GM18868 (cell line): Measurements from ENCODE around the gene STPG3.
A peak's percentile ranks its signal among the peaks of the same experiment; 100 is the strongest.
"Not testable (repeated sequence)": the region's sequence is repeated elsewhere in the genome, so short reads cannot be mapped to it uniquely, and the experiment has no call there.

Experiments used
- ATAC-seq: cut with Tn5 transposase; IDR thresholded peaks from one replicate; pipeline ENCODE4 v1.9.1; 2021; ENCODE audit warnings: mild to moderate bottlenecking, moderate library complexity; ENCODE audit not compliant: unreplicated experiment

The STPG3 gene

DNA sequence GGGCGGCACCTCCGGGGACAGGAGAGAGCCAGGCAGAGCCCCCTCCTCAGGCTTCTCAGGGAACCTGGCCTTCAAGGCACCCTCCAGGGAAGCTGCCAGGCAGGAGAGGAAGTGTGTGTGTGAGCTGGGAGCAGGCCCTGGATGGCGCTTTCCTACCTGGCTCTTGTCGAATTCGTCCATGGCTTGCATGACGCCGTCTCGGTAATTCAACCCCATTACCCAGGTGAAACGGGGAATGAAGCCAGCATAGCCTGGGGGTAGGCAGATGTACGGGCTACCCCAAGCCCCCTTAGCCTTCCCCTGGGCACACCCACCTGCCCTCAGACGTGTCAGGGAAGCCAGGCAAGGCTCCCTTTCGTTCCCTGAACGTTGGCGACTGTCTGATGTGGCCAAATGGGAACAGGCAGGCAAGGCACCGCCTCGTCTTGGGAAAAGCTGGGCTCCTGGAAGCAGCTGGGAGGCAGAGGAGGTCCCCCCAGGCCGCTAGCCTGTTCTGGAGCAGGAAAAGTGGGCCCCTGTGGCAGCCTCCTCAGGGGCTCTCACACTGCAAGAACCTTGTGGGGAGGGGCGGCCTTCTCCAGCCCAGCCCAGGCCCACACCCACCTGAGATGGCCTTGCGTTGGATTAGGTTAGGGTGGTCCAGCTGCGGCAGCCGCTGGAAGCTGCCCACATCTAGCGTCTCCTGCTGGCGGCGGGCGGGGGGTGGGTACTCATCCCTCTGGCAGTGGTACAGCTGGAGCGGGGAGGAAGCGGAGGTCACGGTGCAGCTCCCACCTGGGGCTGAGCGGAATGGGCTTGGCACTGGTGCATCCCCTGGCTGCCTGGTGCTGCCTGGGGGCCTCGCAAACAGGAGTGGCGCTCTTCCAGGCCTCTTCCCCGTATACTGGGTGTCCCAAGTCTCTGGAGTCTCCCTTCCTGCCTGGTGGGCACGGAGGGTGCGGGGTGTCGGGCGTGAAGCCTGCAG lies 6.3 kb upstream of the STPG3 start:
- ATAC-seq = no peak

DNA sequence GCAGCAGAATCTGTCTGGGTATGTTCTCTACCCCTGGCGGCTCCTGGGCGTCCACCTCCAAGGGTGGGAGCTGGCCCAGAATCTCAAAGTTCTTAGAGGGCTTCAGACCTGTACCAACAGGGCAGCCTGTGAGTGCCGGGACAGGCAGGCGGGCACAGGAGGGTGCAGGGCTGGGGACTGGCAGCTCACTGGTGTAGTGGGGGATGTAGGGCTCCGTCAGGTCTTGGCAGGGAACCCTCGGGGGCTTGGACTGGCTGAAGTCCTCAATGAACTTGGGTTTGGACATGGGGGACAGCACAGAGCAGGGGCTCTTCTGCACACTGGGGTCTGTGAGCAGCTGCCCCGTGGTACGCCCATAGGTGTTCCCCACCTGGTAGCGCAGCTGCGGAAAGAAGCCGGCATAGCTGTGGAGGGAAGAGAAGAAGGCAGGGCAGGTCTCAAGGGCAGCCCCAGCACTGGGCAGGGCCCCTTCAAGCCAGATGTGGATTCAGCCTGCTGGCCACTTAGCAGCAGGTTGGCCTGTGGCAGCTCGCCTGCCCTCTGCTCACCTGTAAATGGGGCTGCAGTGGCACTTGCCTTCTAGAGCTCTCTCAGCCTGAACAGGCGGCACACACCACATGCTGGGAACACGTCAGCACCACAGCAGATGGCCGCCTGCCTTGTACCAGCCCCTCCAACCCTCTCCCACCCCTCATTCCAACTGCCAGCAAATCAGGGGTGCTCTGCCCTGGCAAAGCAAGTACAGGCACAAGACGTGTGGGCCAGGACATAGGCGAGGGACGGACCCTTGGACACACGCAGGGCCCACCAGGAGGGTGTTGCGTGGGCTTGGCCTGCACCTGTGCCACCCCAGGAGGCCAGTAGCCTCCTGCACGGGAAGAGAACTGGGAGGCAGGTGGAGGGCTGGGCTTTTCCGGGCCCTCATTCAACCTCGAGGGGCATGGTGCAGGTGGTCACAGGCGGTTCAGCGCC lies 5.3 kb upstream of the STPG3 start:
- ATAC-seq = no peak

DNA sequence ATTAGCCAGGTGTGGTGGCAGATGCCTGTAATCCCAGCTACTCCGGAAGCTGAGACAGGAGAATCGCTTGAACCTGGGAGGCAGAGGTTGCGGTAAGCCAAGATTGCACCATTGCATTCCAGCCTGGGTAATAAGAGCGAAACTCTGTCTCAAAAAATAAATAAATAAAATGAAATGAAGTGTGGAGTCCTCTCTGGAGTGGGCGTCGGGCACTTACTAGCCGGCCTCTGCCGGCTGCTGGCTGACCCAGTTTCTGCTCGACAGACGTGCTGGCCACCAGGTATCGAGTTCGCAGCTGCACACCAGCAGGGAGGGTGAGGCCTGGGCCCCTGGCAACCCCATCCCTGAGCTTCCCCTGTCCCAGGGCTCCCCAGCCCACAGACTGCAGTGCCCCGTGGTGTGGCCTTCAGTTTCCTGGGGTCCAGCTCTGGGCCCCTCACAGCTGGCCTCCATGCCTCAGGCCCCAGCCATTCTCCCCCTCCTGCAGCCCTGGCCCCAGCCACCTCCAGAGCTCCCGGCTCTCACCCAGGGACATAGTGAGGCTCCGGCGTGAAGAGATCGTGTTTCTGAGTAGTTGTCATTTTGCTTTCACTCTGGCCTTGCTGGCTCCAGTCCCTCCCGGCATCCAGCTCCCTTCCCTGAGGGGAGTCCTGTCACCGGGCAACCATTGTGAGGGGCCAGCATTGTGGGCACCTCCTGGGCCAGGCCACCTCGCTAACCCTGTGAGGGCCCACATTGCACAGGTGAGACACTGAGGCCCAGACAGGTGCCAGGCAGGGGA lies 3.8 kb upstream of the STPG3 start:
- no peak for ATAC-seq

DNA sequence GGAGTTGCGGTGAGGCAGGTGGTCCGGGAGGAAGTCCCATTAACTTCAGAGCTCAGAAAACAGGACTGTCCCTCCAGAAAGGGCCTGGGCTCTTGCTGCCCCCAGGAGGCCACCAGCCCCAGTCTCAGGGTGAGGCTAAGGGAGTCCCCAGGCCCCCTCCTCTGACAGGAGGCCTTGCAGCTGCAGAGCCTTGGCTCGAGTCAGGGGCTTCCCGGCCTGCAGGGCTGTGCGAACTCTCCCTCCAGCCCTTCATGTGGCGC lies 3.2 kb upstream of the STPG3 start:
- ATAC-seq = no peak

DNA sequence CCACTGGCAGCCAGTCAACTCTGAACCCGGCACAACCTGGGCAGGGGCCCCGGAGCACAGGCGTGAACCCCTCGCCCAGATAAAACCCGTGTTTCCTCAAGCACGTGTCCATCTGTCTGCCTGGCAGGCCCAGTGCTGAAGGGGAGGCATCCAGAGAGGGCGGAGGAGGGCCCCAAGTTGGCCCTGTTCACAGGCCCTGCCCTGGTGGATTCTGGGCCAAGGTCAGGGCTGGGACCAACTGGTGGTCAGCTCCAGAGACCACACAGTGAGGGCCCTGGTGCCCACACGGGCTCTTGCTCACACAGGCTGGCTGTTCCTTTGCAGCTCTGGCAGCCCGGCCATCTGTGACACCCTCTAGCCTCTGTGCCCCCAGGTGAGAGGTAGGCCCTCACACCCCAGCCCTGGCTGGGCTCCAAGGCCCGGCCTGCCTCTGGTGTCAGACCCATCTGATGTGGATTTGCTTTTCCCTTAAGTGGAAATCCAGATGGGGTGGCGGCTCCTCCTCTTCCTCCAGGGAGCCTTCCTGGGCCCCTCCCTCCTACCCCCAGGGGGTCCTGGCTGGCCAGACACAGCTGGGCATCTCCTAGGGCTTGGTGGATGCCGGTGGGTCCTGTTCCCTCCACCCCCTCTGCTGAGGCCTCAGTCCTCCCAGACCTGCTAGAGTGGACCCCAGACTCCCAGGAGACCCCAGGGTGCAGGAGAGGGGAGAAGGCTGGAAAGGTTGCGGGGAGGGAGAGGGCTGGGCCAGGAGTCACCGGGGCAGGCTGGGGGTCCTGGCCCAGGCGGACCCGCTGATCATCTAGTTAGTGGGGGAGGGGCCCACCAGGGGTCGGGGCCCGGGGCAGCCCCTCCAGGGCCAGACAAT lies 525 bp upstream of the STPG3 start:
- ATAC-seq = no peak

DNA sequence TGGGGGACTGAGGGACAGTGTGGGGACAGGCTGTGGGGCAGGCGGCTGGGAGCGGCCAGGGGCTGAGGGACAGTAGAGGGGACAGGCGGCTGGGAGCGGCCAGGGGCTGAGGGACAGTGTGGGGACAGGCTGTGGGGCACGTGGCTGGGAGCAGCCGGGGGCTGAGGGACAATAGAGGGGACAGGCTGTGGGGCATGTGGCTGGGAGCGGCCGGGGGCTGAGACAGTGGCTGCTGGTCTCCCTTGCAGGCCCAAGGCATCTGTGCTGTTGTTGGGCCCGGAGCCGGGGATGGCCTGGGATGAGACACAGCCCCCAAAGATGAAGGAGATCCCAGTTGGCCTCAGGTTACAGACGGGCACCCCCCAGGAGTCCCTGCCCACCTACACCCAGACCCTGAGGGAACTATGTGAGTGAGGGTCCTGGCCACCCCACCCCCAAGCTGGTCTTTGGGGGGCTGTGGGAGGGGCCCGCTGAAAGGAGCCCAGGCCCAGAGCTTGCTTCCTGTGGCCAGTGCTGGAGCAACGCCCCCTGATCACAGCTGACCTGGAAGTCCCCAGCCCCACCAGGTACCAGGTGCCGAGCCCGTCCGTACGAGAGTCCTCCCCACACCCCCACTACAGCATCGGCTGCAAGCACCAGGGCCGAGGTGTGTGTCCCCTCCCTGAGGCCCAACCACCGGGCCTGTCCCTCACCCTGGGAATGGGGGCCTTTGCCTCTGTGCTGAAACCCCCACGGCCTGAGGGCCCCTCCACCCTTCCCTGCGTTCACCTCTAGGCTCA lies 593 bp downstream of the STPG3 start:
- no peak for ATAC-seq

DNA sequence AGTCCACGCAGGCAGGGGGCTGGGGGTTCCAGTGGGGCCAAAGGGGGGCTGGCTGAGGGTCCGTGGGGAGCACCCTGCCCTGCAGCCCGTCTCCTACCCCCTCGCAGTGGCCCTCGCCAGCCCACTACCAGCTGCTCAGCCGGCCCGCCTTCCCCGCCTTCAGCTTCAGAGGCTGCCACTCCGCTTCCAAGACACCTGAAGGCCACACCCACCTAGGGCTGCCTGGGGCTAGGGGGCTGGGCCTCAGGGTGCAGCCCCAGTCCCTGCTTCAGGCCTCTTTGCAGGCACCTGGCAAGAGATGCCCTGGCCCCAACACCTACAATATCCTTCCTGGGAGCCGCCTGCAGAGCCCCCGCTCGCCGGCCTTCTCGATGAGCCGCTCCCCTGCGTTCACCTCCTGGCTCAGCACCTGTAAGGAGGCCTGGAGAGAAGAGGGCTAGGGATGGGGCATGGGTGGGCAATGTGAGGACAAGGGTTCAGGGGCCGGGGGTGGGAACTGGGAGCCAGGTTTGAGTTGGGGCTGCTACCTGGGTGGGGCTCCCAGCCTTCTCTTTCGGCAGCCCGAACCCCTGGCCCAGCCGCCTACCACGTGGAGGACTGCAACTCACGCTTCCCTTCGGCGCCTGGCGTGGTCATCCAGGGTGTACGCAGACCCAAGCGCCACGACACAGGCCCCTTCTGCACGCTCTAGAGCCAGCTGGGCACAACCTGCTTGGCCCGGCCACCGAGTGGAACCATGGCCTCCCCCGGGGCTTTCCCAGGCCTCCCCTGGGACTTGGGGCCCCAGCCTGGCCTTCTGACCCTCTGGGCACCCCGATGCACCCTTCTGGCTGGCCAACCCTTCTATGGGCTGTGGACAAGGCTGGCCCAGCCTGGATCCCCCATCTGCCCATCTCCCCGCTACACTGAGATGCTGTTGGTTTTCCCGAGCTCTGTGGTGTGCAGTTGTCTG lies 1.7 kb downstream of the STPG3 start:
- no peak for ATAC-seq

DNA sequence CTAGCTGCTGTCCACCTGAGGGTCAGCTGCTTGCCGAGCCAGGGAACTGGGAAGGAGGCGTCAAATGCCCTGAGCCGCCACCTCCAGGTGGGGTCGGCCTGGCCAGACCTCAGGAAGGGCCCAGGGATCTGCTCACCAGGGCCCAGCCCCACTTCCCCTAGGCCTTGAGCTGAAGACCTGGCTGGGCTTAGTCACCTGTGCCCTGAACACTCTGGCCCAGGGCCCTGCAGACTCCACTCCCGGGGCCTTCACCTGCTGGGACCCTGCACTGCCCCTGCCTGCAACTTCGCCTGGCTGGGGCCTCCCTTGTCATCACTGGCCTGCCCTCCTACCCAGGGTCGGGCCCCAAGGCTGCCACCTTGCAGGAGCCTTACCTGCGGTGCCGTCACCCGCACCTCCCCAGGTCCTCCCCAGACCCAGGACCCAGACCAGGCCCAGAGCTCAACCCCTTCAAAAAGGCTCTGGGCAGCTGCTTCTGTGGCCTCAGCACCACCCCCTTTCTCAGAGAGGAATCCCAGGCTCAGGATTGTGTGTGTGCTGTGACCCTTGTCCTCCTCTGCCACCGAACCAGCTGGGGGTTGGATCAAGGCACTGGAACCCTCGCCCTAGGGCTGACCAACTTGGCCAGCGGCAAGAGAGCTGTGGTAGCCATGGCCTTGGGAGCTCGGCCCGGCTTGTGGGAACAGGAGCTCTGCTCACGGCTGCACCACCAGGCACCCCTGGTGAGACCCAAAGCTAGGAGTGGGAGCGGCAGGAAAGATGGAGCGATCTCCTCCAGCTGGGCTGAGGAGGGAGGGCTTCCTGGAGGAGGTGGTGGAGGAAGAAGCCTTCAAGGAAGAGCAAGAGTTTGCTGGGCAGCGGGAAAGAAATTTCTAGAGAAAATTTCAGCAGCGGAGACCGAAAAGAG lies 2.9 kb downstream of the STPG3 start:
- ATAC-seq = no peak

DNA sequence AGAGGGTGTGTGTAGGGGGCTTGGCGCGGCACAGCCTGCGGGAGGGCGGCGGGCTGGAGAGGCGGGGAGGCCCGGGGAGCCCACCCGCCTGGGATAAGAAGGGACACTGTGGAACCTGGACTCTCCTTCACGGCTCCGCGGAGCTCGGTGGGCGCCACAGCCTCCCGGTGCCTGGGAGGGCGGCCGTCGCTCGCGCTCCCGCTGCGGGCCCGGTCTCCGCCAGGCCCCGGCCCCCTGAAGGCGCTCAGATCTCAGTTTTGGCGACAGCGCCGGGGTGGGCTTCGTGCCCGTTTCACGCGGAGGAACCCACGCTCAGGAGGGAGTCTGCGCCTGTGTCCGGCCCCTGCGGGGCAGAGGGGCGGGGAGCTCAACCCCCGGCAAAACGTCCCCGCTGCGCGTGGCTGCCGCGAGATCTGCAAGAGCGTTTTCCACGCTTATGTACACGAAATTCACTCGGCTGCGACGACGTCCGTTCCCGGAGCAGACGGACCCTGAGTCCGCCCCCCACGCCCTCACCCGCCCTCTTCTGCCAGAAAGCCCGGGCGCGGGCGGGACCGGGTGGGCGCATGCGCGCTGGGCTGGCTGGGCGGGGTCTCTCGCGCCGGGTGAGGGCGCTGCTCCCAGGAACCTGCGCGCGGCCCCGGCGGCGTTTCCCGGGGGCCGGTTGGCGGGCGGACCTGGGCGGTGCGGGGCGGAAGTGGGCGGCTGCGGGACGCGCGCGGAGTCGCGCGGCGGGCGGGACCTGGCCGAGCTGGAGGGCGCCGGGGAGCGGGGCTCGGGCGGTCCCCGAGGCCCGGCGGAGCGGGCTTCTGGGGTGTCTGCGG lies 3.8 kb downstream of the STPG3 start, which contains the start of gene NELFB:
Gene NELFB, plus strand, starts transcription at position 704 of the 824 bp plus-strand sequence.
- peak; percentile 75 for ATAC-seq

DNA sequence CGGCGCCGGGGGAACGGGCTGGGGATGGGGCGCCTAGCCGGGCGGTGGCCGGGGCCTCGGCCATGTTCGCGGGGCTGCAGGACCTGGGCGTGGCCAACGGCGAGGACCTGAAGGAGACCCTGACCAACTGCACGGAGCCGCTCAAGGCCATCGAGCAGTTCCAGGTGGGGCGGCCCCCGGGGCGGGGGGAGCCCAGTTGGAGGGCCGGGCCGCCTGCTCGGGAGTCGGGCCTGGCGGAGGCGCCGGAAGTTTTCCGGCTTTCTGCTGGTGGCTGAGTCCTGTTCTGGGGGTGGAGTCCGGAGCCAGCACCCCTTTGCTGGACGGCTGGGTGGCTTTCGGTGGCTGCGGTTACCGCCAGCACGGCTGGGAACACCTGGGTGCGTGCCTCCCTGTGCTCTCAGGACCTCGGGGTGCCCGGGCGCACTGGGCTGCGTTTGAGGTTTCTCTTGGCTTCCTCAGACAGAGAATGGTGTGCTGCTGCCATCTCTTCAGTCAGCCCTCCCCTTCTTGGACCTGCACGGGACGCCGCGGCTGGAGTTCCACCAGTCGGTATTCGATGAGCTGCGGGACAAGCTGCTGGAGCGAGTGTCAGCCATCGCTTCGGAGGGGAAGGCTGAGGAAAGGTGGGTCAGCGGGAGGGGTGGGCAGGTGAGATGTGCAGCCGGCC lies 4.5 kb downstream of the STPG3 start:
- ATAC-seq = peak; percentile 36

DNA sequence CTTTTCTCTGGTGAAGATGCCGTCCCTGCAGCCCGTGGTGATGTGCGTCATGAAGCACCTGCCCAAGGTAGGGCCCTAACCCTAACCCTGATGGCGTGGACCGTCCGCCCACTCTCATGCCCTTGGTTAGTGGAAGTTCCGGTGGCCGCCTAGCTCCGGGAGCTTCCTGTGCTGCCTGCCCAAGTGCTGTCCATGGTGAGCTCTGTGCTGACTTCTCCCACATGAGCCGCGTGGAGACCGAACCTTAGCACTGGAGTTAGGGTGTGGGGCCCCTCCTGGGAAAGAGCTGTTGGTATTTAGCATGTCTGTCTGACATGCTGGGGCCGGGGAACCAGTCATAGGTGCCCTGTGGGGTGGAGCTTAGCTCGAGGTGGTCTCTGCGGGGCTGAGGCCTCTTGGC lies 5.3 kb downstream of the STPG3 start:
- ATAC-seq = no peak

DNA sequence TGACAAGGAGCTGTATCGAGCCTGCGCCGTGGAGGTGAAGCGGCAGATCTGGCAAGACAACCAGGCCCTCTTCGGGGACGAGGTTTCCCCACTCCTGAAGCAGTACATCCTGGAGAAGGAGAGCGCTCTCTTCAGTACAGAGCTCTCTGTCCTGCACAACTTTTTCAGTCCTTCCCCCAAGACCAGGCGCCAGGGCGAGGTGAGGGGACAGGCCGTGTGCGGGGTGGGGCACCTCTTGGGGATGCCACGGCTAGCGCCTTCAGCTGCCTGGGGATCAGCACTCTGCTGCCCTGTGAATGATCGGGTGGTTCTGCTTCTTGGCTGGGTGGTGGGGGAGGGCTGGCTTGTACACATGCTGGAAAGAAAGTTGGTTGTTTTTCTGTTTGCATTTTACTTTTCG lies 5.8 kb downstream of the STPG3 start:
- ATAC-seq = no peak

DNA sequence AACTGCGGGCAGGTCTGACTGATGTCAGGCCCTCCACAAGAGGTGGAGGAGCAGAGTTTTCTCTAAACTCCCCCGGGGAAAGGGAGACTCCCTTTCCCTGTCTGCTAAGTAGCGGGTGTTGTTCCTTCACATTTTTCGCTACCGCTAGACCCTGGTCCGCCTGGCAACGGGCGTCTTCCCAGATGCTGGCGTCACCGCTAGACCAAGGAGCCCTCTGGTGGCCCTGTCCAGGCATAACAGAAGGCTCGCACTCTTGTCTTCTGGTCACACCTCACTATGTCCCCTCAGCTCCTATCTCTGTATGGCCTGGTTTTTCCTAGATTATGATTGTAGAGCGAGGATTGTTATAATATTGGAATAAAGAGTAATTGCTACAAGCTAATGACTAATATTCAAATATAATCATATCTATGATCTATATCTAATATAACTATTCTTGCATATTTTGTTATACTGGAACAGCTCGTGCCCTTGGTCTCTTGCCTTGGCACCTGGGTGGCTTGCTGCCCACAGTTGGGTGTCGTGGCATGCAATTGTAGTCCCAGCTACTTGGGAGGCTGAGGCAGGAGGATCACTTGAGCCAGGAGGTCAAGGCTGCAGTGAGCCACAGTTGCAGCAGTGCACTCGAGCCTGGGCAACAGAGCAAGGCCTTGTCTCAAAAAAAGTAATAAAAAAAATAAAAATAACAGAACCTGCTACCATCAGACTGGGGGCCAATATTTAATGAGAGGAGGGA lies 11.3 kb downstream of the STPG3 start:
- ATAC-seq = not testable (repeated sequence)

DNA sequence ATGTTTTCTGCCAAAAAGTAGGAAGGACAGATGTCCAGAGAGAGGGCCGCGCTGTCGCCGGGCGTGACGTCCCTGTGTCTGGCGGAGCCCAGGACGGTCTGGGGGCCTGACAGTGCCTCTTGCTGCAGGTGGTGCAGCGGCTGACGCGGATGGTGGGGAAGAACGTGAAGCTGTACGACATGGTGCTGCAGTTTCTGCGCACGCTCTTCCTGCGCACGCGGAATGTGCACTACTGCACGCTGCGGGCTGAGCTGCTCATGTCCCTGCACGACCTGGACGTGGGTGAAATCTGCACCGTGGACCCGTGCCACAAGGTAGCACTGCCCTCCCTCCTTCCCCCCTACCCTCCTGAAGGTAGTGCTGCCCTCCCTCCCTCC lies 11.8 kb downstream of the STPG3 start:
- ATAC-seq = no peak

DNA sequence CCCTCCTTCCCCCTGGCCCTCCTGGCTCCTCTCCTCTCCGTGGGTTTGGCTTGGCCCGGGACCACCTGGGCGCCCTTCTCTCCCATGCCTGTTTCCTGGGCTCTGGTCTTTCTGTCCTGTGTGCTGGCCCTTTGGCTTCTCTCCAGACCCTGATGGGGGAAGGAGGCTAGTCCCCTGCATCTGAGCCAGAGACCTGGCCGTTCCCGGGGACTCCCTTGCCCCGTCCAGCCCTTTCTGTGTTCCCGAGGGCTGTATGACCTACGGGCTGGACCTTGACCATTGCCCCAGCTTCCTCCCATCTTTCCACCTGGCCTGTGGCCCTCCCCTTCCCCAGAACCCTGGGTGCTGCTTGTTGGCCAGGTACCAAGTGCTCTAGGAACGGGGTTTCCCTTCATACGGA lies 12.4 kb downstream of the STPG3 start:
- no peak for ATAC-seq
